Stimulated activated CD4-positive, alpha-beta T cell treated with anti-CD3 and anti-CD28 coated beads, Interleukin-2, amount 100 ng/mL, for 24 hours (primary cell): ENCODE results near the gene NUSAP1.
"Not testable (repeated sequence)": the region's sequence is repeated elsewhere in the genome, so short reads cannot be mapped to it uniquely, and the experiment has no call there.

ENCODE experiments used
- DNase-seq, 2 donors: peaks; one replicate each; pipeline ENCODE4 v3.0.0-alpha.2; 2020

The NUSAP1 gene

DNA sequence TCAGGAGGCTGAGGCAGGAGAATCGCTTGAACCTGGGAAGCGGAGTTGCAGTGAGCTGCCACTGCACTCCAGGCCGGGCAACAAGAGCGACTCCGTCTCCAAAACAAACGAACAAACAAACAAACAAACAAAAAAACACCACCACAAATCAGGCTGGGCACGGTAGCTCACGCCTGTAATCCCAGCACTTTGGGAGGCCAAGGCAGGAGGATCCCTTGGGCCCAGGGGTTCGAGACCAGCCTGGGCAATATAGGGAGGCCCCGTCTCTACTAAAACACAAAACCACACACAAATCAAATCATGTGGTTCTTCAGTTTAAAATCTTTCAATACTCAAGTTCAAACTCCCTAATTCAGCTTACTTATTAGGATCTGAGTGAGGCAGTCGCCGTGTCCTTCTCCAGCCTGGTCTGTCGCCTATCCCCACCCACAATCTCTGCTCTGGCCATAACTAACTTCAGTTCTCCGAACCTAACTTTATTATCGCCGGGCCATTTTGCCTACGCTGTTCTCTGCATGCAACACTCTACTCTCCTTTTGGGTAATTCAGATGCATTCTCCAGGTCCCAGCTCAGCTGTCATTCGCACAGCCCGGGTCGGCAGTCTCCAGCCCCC lies 83.6 kb downstream of the NUSAP1 start:
- no peak for DNase-seq

DNA sequence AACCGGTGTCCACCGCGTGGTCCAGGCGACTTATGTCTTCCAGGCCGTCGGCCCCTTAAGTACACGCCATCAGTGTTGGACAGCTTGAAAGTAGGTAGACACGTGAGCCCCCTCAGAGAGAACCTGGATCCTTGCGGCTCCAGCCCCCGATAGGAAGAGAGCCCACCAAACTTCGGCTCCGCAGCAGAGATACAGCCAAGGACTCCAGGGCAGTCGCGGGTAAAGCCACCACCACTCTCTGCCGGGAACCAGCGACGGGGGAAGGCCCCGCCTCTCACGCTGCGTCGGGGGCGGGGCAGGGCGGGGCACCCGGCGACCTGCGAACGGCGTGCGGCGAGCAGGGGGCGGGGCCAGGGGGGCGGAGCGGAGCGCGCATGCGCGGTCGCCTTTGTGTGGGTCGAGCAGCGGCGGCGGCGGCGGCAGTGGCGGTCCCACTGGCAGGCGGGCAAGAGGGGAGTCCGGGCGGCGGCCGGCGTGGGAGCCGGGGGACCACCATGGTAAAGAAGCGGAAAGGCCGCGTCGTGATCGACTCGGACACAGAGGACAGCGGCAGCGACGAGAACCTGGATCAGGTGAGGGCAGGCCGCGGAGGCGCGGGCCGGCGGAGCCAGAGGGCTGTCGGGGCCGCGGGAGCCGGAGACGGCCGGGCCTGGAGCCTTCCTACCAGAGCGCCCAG lies 84.2 kb downstream of the NUSAP1 start, which contains the start of gene RTF1:
Gene RTF1 (plus strand): TSS at position 354 of the 676 bp plus-strand sequence. CDS start 21 bp downstream, at position 375.
- DNase-seq, result peak; percentile 98

DNA sequence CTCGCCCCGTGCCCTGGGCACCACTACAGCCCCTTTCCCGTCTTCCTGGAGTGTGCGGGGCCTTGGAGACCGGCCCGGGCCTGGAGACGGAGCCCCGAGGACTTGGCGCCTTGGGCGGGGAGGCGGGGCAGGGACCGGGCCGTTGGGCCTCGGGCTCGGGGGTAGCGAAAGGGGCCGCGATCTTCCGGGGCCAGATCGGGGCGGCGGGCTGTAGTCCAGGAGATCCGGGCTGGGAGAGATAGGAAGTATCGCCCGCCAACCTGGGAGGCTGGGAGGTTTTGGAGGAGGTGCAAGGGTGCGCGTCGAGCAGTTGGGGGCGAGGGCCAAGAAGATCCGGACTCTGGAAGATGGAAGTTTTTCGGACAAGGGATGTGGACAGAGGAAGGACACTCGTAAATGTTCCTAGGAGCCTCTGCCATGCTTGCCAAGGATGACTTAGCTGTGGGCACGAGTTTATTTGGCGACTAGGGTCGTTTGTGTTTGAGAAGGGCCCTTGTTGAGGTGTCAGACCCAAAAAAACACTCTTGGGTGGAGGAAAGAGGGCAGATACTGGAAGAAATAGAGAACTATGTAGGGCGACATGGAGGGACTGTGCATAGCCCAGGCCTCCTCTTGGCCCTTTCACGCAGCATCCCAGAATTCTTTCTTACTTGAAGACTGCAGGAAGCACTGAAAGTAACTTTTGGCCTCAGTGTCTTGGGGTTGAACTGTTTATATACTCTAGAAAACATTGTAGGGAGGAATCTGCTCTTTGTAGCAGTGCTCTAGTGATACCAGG lies 84.9 kb downstream of the NUSAP1 start:
- DNase-seq, result peak; percentile 48 to 50

DNA sequence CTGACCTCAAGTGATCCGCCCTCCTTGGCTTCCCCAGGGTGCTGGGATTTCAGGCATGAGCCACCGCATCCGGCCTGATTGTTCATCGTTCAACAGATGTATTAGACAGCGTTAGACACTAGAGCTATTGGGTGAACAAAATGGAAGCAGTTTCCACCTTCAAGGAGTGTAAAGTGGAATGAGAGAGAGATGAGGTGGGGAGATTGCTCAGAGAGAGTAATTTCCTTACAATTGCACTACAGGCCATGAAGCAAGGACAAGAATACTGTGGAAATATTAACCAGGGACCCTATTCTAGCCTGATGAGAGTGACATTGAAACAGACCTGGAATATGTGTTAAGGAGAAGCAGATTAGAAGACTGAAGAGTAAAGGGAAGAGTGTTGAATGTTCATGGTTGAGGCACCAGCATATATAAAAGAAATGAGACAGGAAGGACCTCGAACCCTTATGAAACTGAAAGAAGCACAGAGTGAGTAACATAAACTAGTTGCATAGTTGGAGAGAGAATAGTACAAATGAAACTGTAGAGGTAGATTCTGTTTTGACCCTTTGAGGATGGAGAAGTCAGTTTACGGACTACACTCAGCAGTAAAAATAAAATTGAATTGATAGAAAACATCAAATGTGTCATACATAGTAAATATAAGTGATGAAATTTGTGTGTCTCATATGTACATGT lies 91.4 kb downstream of the NUSAP1 start:
- no peak for DNase-seq

DNA sequence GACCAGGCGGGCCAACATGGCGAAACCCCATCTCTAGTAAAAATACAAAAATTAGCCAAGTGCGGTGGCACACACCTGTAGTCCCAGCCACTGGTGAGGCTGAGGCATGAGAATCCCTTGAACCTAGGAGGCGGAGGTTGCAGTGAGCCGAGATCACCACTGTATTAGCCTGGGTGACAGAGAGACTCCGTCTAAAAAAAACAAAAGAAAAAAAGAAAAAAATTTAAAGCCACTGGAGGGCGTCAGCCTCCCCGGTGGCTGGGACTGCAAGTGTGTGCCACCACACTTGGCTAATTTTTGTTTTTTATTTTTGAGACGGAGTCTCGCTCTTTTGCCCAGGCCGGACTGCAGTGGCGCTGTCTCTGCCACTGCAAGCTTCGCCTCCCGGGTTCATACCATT lies 92.1 kb downstream of the NUSAP1 start:
- DNase-seq, result no peak

DNA sequence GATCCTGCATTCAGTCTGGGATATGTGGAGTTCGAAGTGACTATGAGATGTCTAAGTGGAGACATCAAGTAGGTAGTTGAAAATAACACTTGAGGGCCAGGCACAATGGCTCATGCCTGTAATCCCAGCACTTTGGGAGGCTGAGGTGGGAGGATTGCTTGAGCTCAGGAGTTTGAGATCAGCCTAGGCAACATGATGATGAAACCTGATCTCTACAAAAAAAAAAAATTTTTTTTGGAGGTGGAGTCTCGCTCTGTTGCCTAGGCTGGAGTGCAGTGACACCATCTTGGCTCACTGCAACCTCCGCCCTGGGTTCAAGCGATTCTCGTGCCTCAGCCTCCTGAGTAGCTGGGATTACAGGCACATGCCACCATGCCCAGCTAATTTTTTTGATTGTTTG lies 93.2 kb downstream of the NUSAP1 start:
- not testable (repeated sequence) for DNase-seq

DNA sequence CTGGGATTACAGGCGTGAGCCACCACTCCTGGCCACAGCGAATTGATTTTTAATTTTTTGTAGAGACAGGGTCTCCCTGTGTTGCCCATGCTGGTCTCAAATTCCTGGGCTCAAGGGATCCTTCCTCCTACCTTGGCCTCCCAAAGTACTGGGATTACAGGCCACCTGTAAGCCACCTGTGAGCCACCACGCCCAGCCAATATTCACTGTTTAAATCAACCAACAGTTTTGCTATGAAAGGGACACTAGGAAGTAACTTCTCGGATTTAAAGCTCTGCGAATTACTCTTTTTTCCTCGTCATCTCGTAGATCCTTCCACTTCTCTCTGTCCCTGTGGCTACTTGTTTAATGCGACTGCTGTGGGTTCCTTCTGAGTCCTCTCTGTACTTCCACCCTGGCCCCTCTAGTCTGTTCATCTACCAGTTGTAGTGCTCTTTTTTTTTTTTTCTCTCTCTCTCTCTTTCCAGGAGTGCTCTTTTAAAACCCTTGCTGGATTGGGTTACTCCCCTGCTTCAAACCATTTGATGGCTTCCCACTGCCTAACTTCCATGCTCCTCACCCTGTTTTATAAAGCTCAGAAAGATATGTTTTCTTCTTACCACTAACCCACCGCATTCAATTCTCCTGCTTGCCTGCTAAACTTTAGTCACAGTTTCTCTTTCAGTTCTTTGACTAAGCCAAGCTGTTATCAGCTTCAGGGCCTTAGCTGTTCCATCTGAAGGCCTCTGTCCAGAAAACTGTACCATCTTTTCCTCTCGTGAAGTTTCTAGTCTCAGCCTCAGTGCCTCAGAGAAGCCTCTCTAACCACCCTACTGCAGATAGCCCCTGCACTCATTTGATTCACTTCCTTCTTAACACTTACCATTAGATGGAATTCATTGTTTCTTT lies 96.6 kb downstream of the NUSAP1 start:
- peak in 1 of 2 donors; percentile 2 for DNase-seq
